Right lobe of liver (tissue), 6 donors: ENCODE results near the gene SPAG6. TPM values are rescaled to one million over a fixed set of nuclear protein-coding genes. Genes with fewer than 3 reads are reported as not detected.
"Not testable (repeated sequence)": the region's sequence is repeated elsewhere in the genome, so short reads cannot be mapped to it uniquely, and the experiment has no call there.

Experiments used
- ATAC-seq, 4 donors: fragments of 200-7000 bp; cut with Tn5 transposase; one replicate each; pipeline ENCODE4 v1.9.1; 2020; ENCODE audit warnings: mild to moderate bottlenecking in 4 of 4, moderate library complexity in 4 of 4
- DNase-seq, 3 donors: peaks; one replicate each; pipeline ENCODE4 v3.0.0-alpha.2; 2020
- H3K27ac ChIP-seq, 3 donors: fragments of 200-600 bp; one replicate each; pipeline ENCODE4 v1.8.0; 2022
- H3K27me3 ChIP-seq, 2 donors: fragments of 200-600 bp; one replicate each; pipeline ENCODE4 v1.8.0; 2022
- H3K36me3 ChIP-seq, 4 donors: fragments of 200-600 bp; sonication (generic) in 1 of 4; one replicate each; pipeline versions ENCODE4 v1.5.1 to v1.8.0; 2017 to 2022; ENCODE audit warnings: control low read depth in 1 of 4
- H3K4me1 ChIP-seq, 4 donors: fragments of 200-600 bp; sonication (generic) in 1 of 4; one replicate each; pipeline versions ENCODE4 v1.5.1 to v1.8.0; 2017 to 2022; ENCODE audit warnings: control low read depth in 1 of 4
- H3K4me3 ChIP-seq, 3 donors: fragments of 200-600 bp; one replicate each; pipeline ENCODE4 v1.8.0; 2022
- H3K9me3 ChIP-seq, 4 donors: fragments of 200-600 bp; sonication (generic) in 1 of 4; one replicate each; pipeline versions ENCODE4 v1.5.1 to v1.8.0; 2017 to 2022; ENCODE audit warnings: control low read depth in 1 of 4
- CTCF ChIP-seq, 4 donors: fragments of 200-600 bp in 3 of 4; fragments of 450-650 bp in 1 of 4; IDR thresholded peaks; one replicate each; pipeline versions ENCODE4 v1.5.1 to v1.8.0; 2016 to 2022; ENCODE audit warnings: antibody characterized with exemption in 4 of 4, mild to moderate bottlenecking in 2 of 4
- POLR2A ChIP-seq: fragments of 450-650 bp; IDR thresholded peaks from one replicate; pipeline ENCODE4 v1.6.1; 2017; ENCODE audit warnings: antibody characterized with exemption, mild to moderate bottlenecking
- WGBS: methylation state at CpG from one replicate; pipeline ENCODE4 v1.1.6; 2018; ENCODE audit warnings: low coverage, low lambda C conversion rate; ENCODE audit not compliant: insufficient coverage; ENCODE audit errors: missing lambda C conversion rate; 5-methylcytosine and 5-hydroxymethylcytosine counted together
- intact Hi-C, 2 donors: fragments of 100-400 bp; cut with DNase I; formaldehyde crosslinking; loops; one replicate each; pipeline versions ENCODE4 v1.11.2 to v1.14.1; 2022
- total RNA-seq, 6 experiments: library from RNA; depleted of rRNA in 2 of 6; stranded (reverse); fragments of >200 nt in 2 of 6; fragmentation: NEBNext Ultra II Directional in 3 of 6; extraction: Animal tissue kit (Norgen Biotek cat#: 25700) in 3 of 6; gene quantifications; one replicate each; pipeline versions ENCODE4 v1.1.0 to v1.2.4, GENCODE V29; 2016 to 2023
- donor health status: DM: no; HTN: yes; CAD: no.
- donor health status: DM: no; HTN: no; CAD: no.
- donor health status: DM: no; HTN: no; CAD: no.
- donor health status: DM: no; HTN: yes; CAD: no.
- donor health status: DM: no; HTN: yes; CAD: no.

Gene SPAG6
- total RNA-seq, 6 experiments from 2014 or later: not detected

- TF ChIP-seq CTCF (IDR thresholded peaks at IDR 0.05): no peak
- TF ChIP-seq POLR2A: no peak
- ATAC-seq (no peak), DNase-seq (no peak)
- Histone ChIP-seq H3K36me3 (no peaks in the 10 kb centered on the region), H3K9me3 (no peaks in the 10 kb centered on the region), H3K4me1 (no peaks in the 10 kb centered on the region), H3K4me3 (no peak overlapping the region), H3K27ac (no peak overlapping the region), H3K27me3 (no peaks in the 10 kb centered on the region)
- WGBS: 59% methylated on average over 6 of the region's 6 CpGs
- intact Hi-C loops: no loop called here
Observed at GRCh38 chr10:22389856-22390589, 44.7 kb downstream of the SPAG6 start.

GRCh38 chr10:22391600-22391999 is 46.3 kb downstream of the SPAG6 start:
- TF ChIP-seq CTCF (IDR thresholded peaks at IDR 0.05): no peak
- ATAC-seq: no peak
- WGBS: 82% methylated on average over 5 of the region's 5 CpGs

GRCh38 chr10:22396195-22396594 is 50.9 kb downstream of the SPAG6 start:
- H3K4me1 ChIP-seq, H3K27me3 ChIP-seq, H3K36me3 ChIP-seq, ATAC-seq, intact Hi-C loops, DNase-seq, H3K4me3 ChIP-seq, H3K27ac ChIP-seq, H3K9me3 ChIP-seq: not testable (repeated sequence)
- WGBS: 28% methylated on average over 2 of the region's 2 CpGs

More at GRCh38 chr10:22391600-22391999, 46.3 kb downstream of the SPAG6 start:
- Histone ChIP-seq H3K36me3 (no peaks in the 10 kb centered on the region), H3K27ac (no peak overlapping the region), H3K4me1 (no peaks in the 10 kb centered on the region), H3K9me3 (no peaks in the 10 kb centered on the region), H3K27me3 (no peaks in the 10 kb centered on the region), H3K4me3 (no peak overlapping the region)
- intact Hi-C loops: no loop called here
- DNase-seq: no peak

- H3K9me3 ChIP-seq, H3K27ac ChIP-seq, H3K4me1 ChIP-seq, H3K4me3 ChIP-seq, H3K36me3 ChIP-seq, ATAC-seq, DNase-seq, intact Hi-C loops, H3K27me3 ChIP-seq: not testable (repeated sequence)
- WGBS: 43% methylated on average over 1 of the region's 5 CpGs
Observed at GRCh38 chr10:22406916-22407315, 61.6 kb downstream of the SPAG6 start.

- no peaks in the 10 kb centered on the region for H3K36me3 ChIP-seq
- no peak for DNase-seq
- H3K27me3 ChIP-seq: no peaks in the 10 kb centered on the region
- no peak for ATAC-seq
- TF ChIP-seq CTCF (IDR thresholded peaks at IDR 0.05): no peak
- TF ChIP-seq POLR2A: no peak
- no peaks in the 10 kb centered on the region for H3K9me3 ChIP-seq
- 50% methylated on average over 1 of the region's 1 CpG for WGBS
- no peak overlapping the region for H3K4me3 ChIP-seq
- no peak overlapping the region for H3K27ac ChIP-seq
- intact Hi-C loops: no loop called here
- no peaks in the 10 kb centered on the region for H3K4me1 ChIP-seq
Observed at GRCh38 chr10:22410394-22410793, 65.1 kb downstream of the SPAG6 start.
